ENCODE measurements around the gene FOXC2.

FOXC2 gene

GRCh38 chr16:86571530-86571915 is 4.9 kb downstream of the FOXC2 start:
- DNase-seq (ENCODE audit: insufficient read length, low spot score) (no peak), FAIRE-seq (no peak)
- TF ChIP-seq SPI1 (IDR thresholded peaks at IDR 0.05; ENCODE audit: low read depth, low read length) (no peak), PAX5 (IDR thresholded peaks at IDR 0.05; ENCODE audit: insufficient read depth, low read length, severe bottlenecking) (no peak), POU2F2 (IDR thresholded peaks at IDR 0.05; ENCODE audit: low read depth, low read length) (no peak), POLR2AphosphoS5 (IDR thresholded peaks at IDR 0.05; ENCODE audit: low read depth, low read length) (no peak), POLR2A (IDR thresholded peaks at IDR 0.05; ENCODE audit: low read depth, low read length) (no peak), TAF1 (IDR thresholded peaks at IDR 0.05; ENCODE audit: low read depth, low read length) (no peak)

- FAIRE-seq, result no peak
- TF ChIP-seq PAX5 (IDR thresholded peaks at IDR 0.05; ENCODE audit: insufficient read depth, low read length, severe bottlenecking), result no peak
- no peak for TF ChIP-seq TAF1 (IDR thresholded peaks at IDR 0.05; ENCODE audit: low read depth, low read length)
- DNase-seq (ENCODE audit: insufficient read length, low spot score), result no peak
Measured at GRCh38 chr16:86572041-86572521, 5.5 kb downstream of the FOXC2 start.

GRCh38 chr16:86572606-86573005 is 6.0 kb downstream of the FOXC2 start:
- FAIRE-seq, result no peak
- DNase-seq (ENCODE audit: insufficient read length, low spot score), result no peak
- TF ChIP-seq POU2F2 (IDR thresholded peaks at IDR 0.05; ENCODE audit: low read depth, low read length), result no peak
- no peak for TF ChIP-seq POLR2A (IDR thresholded peaks at IDR 0.05; ENCODE audit: low read depth, low read length)
- no peak for TF ChIP-seq TAF1 (IDR thresholded peaks at IDR 0.05; ENCODE audit: low read depth, low read length)
- no peak for TF ChIP-seq SPI1 (IDR thresholded peaks at IDR 0.05; ENCODE audit: low read depth, low read length)
- no peak for TF ChIP-seq PAX5 (IDR thresholded peaks at IDR 0.05; ENCODE audit: insufficient read depth, low read length, severe bottlenecking)
- no peak for TF ChIP-seq POLR2AphosphoS5 (IDR thresholded peaks at IDR 0.05; ENCODE audit: low read depth, low read length)

GRCh38 chr16:86573215-86573614 is 6.6 kb downstream of the FOXC2 start:
- FAIRE-seq (no peak), DNase-seq (ENCODE audit: insufficient read length, low spot score) (no peak)
- TF ChIP-seq SPI1 (IDR thresholded peaks at IDR 0.05; ENCODE audit: low read depth, low read length) (no peak), PAX5 (IDR thresholded peaks at IDR 0.05; ENCODE audit: insufficient read depth, low read length, severe bottlenecking) (no peak), POLR2AphosphoS5 (IDR thresholded peaks at IDR 0.05; ENCODE audit: low read depth, low read length) (no peak)

- FAIRE-seq, result no peak
- TF ChIP-seq SPI1 (IDR thresholded peaks at IDR 0.05; ENCODE audit: low read depth, low read length), result 0 out of 2 replicates have a peak, but pooled peaks have one; percentile 3
- TF ChIP-seq POLR2AphosphoS5 (IDR thresholded peaks at IDR 0.05; ENCODE audit: low read depth, low read length), result no peak
- TF ChIP-seq PAX5 (IDR thresholded peaks at IDR 0.05; ENCODE audit: insufficient read depth, low read length, severe bottlenecking), result no peak
Measured at GRCh38 chr16:86573646-86574508, 7.2 kb downstream of the FOXC2 start.

GRCh38 chr16:86574646-86575045 is 8.0 kb downstream of the FOXC2 start:
- TF ChIP-seq PAX5 (IDR thresholded peaks at IDR 0.05; ENCODE audit: insufficient read depth, low read length, severe bottlenecking) (no peak), TAF1 (IDR thresholded peaks at IDR 0.05; ENCODE audit: low read depth, low read length) (no peak), SPI1 (IDR thresholded peaks at IDR 0.05; ENCODE audit: low read depth, low read length) (no peak), POLR2AphosphoS5 (IDR thresholded peaks at IDR 0.05; ENCODE audit: low read depth, low read length) (no peak), POLR2A (IDR thresholded peaks at IDR 0.05; ENCODE audit: low read depth, low read length) (no peak), POU2F2 (IDR thresholded peaks at IDR 0.05; ENCODE audit: low read depth, low read length) (no peak)
- no peak for FAIRE-seq

More at GRCh38 chr16:86573646-86574508, 7.2 kb downstream of the FOXC2 start:
- no peak for DNase-seq (ENCODE audit: insufficient read length, low spot score)

GRCh38 chr16:86575095-86575685 is 8.6 kb downstream of the FOXC2 start:
- no peak for DNase-seq (ENCODE audit: insufficient read length, low spot score)
- TF ChIP-seq PAX5 (IDR thresholded peaks at IDR 0.05; ENCODE audit: insufficient read depth, low read length, severe bottlenecking) (no peak), POU2F2 (IDR thresholded peaks at IDR 0.05; ENCODE audit: low read depth, low read length) (no peak), TAF1 (IDR thresholded peaks at IDR 0.05; ENCODE audit: low read depth, low read length) (no peak), POLR2A (IDR thresholded peaks at IDR 0.05; ENCODE audit: low read depth, low read length) (no peak), POLR2AphosphoS5 (IDR thresholded peaks at IDR 0.05; ENCODE audit: low read depth, low read length) (no peak), SPI1 (IDR thresholded peaks at IDR 0.05; ENCODE audit: low read depth, low read length) (no peak)
- no peak for FAIRE-seq

More at GRCh38 chr16:86574646-86575045, 8.0 kb downstream of the FOXC2 start:
- DNase-seq (ENCODE audit: insufficient read length, low spot score), result no peak

GRCh38 chr16:86575754-86576557 is 9.3 kb downstream of the FOXC2 start:
- TF ChIP-seq POU2F2 (IDR thresholded peaks at IDR 0.05; ENCODE audit: low read depth, low read length), result no peak
- TF ChIP-seq POLR2AphosphoS5 (IDR thresholded peaks at IDR 0.05; ENCODE audit: low read depth, low read length), result no peak
- no peak for TF ChIP-seq POLR2A (IDR thresholded peaks at IDR 0.05; ENCODE audit: low read depth, low read length)
- no peak for TF ChIP-seq PAX5 (IDR thresholded peaks at IDR 0.05; ENCODE audit: insufficient read depth, low read length, severe bottlenecking)
- no peak for TF ChIP-seq SPI1 (IDR thresholded peaks at IDR 0.05; ENCODE audit: low read depth, low read length)
- no peak for TF ChIP-seq TAF1 (IDR thresholded peaks at IDR 0.05; ENCODE audit: low read depth, low read length)
- peak; percentile 23 for FAIRE-seq
- DNase-seq (ENCODE audit: insufficient read length, low spot score), result no peak

GRCh38 chr16:86576591-86577313 is 10.1 kb downstream of the FOXC2 start:
- FAIRE-seq (no peak), DNase-seq (ENCODE audit: insufficient read length, low spot score) (no peak)
- TF ChIP-seq POU2F2 (IDR thresholded peaks at IDR 0.05; ENCODE audit: low read depth, low read length) (no peak), POLR2AphosphoS5 (IDR thresholded peaks at IDR 0.05; ENCODE audit: low read depth, low read length) (no peak), PAX5 (IDR thresholded peaks at IDR 0.05; ENCODE audit: insufficient read depth, low read length, severe bottlenecking) (no peak), SPI1 (IDR thresholded peaks at IDR 0.05; ENCODE audit: low read depth, low read length) (no peak), POLR2A (IDR thresholded peaks at IDR 0.05; ENCODE audit: low read depth, low read length) (no peak), TAF1 (IDR thresholded peaks at IDR 0.05; ENCODE audit: low read depth, low read length) (no peak)
